DND-41 (cell line): ENCODE results near the gene DNAJC10.

Experiments used
- ATAC-seq: fragments of 200-7000 bp; cut with Tn5 transposase; 3 replicates; pipeline ENCODE4 v1.9.1; 2021; ENCODE audit warnings: low read depth; ENCODE audit not compliant: insufficient read depth
- DNase-seq: peaks from one replicate; pipeline ENCODE4 v3.0.0-alpha.2; 2020
- H2AFZ ChIP-seq: 2 replicates; pipeline ENCODE4 v1.6.0; 2012; ENCODE audit warnings: low read depth, low read length
- H3K27ac ChIP-seq: 2 replicates; pipeline ENCODE4 v1.5.1; 2012; ENCODE audit warnings: low read length, inconsistent platforms
- H3K27me3 ChIP-seq: fragments of 200-600 bp; sonication (generic); 2 replicates; pipeline ENCODE4 v1.6.0; 2012; ENCODE audit warnings: low read length, mild to moderate bottlenecking, inconsistent platforms; ENCODE audit not compliant: insufficient read depth, poor library complexity
- H3K36me3 ChIP-seq: 2 replicates; pipeline ENCODE4 v1.5.1; 2012; ENCODE audit warnings: low read length, inconsistent platforms; ENCODE audit not compliant: insufficient read depth
- H3K4me1 ChIP-seq: 2 replicates; pipeline ENCODE4 v1.5.1; 2012; ENCODE audit warnings: mild to moderate bottlenecking, low read length; ENCODE audit not compliant: insufficient read depth
- H3K4me2 ChIP-seq: 2 replicates; pipeline ENCODE4 v1.6.0; 2012; ENCODE audit warnings: mild to moderate bottlenecking, moderate library complexity, low read length, inconsistent platforms; ENCODE audit not compliant: insufficient read depth
- H3K4me3 ChIP-seq, 2 experiments: fragments of 200-600 bp in 1 of 2; shearing (Covaris generic) in 1 of 2; 2 replicates each; pipeline ENCODE4 v1.5.1; 2012 to 2016; ENCODE audit warnings: inconsistent platforms in 2 of 2, low read length in 2 of 2, mild to moderate bottlenecking in 2 of 2, low read depth in 1 of 2, moderate library complexity in 1 of 2
- H3K79me2 ChIP-seq: 2 replicates; pipeline ENCODE4 v1.6.0; 2012; ENCODE audit warnings: low read length, inconsistent platforms; ENCODE audit not compliant: insufficient read depth
- H3K9ac ChIP-seq: 2 replicates; pipeline ENCODE4 v1.6.0; 2012; ENCODE audit warnings: low read depth, mild to moderate bottlenecking, inconsistent platforms, low read length, moderate library complexity
- H3K9me3 ChIP-seq: 2 replicates; pipeline ENCODE4 v1.5.1; 2012; ENCODE audit warnings: low read length, moderate library complexity, mild to moderate bottlenecking, inconsistent platforms; ENCODE audit not compliant: insufficient read depth, severe bottlenecking
- H4K20me1 ChIP-seq: 2 replicates; pipeline ENCODE4 v1.6.0; 2012; ENCODE audit warnings: low read length; ENCODE audit not compliant: insufficient read depth
- CTCF ChIP-seq: IDR thresholded peaks from 2 replicates; pipeline ENCODE4 v1.5.1; 2012; ENCODE audit warnings: borderline replicate concordance, low read length, moderate library complexity, mild to moderate bottlenecking; ENCODE audit not compliant: poor library complexity, severe bottlenecking; ENCODE audit errors: extremely low read depth
- EZH2 ChIP-seq: IDR thresholded peaks from 3 replicates; pipeline ENCODE4 v1.6.1; 2012; ENCODE audit warnings: borderline replicate concordance, low read depth, mild to moderate bottlenecking, moderate library complexity, low read length, inconsistent platforms; ENCODE audit not compliant: severe bottlenecking

The DNAJC10 gene

GRCh38 chr2:182784777-182785176 lies 68.7 kb downstream of the DNAJC10 start:
- Histone ChIP-seq H2AFZ (no peak overlapping the region), H3K36me3 (no peaks in the 10 kb centered on the region; the same call in 1 of the 2 replicates), H3K27me3 (no peaks in the 10 kb centered on the region), H3K27ac (no peak overlapping the region), H3K4me2 (no peak overlapping the region), H3K4me3 (no peak overlapping the region), H3K4me1 (no peaks in the 10 kb centered on the region), H4K20me1 (no peaks in the 10 kb centered on the region), H3K79me2 (no peaks in the 10 kb centered on the region), H3K9me3 (no peaks in the 10 kb centered on the region), H3K9ac (no peak overlapping the region)
- DNase-seq (no peak), ATAC-seq (peak; percentile 50; the same call in 2 of the 3 replicates)
- TF ChIP-seq EZH2 (no peak), CTCF (peak; percentile 52)

- DNase-seq: no peak
- no peaks in the 10 kb centered on the region for H4K20me1 ChIP-seq
- peaks cover 4% of the 10 kb centered on the region for H3K27me3 ChIP-seq
- ATAC-seq: no peak
- no peaks in the 10 kb centered on the region for H3K9me3 ChIP-seq
- H3K9ac ChIP-seq: no peak overlapping the region
- no peaks in the 10 kb centered on the region for H3K79me2 ChIP-seq
- no peak overlapping the region for H3K4me2 ChIP-seq
- H3K4me3 ChIP-seq: no peak overlapping the region
- no peaks in the 10 kb centered on the region for H3K36me3 ChIP-seq
- no peak overlapping the region for H2AFZ ChIP-seq
- H3K27ac ChIP-seq: no peak overlapping the region
- TF ChIP-seq CTCF (no peak), EZH2 (no peak)
- no peaks in the 10 kb centered on the region for H3K4me1 ChIP-seq
These were observed 76.4 kb downstream of the DNAJC10 start for GRCh38 chr2:182792441-182792840.

- Histone ChIP-seq H3K79me2 (no peaks in the 10 kb centered on the region), H3K27ac (no peak overlapping the region), H3K27me3 (peaks cover 8% of the 10 kb centered on the region), H4K20me1 (no peaks in the 10 kb centered on the region), H3K9me3 (no peaks in the 10 kb centered on the region), H3K36me3 (no peaks in the 10 kb centered on the region), H3K4me1 (no peaks in the 10 kb centered on the region), H3K9ac (no peak overlapping the region), H3K4me3 (no peak overlapping the region), H2AFZ (no peak overlapping the region), H3K4me2 (no peak overlapping the region)
- DNase-seq (no peak), ATAC-seq (no peak)
- TF ChIP-seq EZH2 (no peak), CTCF (no peak)
These were observed 82.7 kb downstream of the DNAJC10 start for GRCh38 chr2:182798736-182799135.

- Histone ChIP-seq H3K9ac (no peak overlapping the region), H3K4me1 (no peaks in the 10 kb centered on the region), H4K20me1 (no peaks in the 10 kb centered on the region), H3K27me3 (peaks cover 4% of the 10 kb centered on the region), H3K79me2 (no peaks in the 10 kb centered on the region), H2AFZ (no peak overlapping the region), H3K9me3 (no peaks in the 10 kb centered on the region), H3K36me3 (no peaks in the 10 kb centered on the region), H3K4me2 (no peak overlapping the region), H3K4me3 (no peak overlapping the region), H3K27ac (no peak overlapping the region)
- ATAC-seq (no peak), DNase-seq (no peak)
- TF ChIP-seq EZH2 (no peak), CTCF (no peak)
These were observed 88.1 kb downstream of the DNAJC10 start for GRCh38 chr2:182804128-182804527.
